CD4-positive, alpha-beta T cell (primary cell): Measurements from ENCODE around the gene STPG2. TPM values are rescaled to one million over a fixed set of nuclear protein-coding genes. Genes with fewer than 3 reads are reported as not detected.

Source experiments
- ATAC-seq: fragments of 200-7000 bp; cut with Tn5 transposase; one replicate; pipeline ENCODE4 v1.10.0; 2022; ENCODE audit warnings: mild to moderate bottlenecking; ENCODE audit not compliant: poor library complexity
- CTCF ChIA-PET: fragments of 350-600 bp; sonication (Branson Sonifier 250); formaldehyde crosslinking; loops from one replicate; lab custom pipeline; 2021; ENCODE audit warnings: antibody characterized with exemption, inconsistent platforms; lab: Charles Lee
- POLR2A ChIA-PET: fragments of 350-600 bp; sonication (Branson Sonifier 250); formaldehyde crosslinking; loops from one replicate; lab custom pipeline; 2021; ENCODE audit warnings: antibody characterized with exemption, inconsistent platforms; lab: Charles Lee
- DNase-seq, 14 experiments: peaks; one replicate each; pipeline ENCODE4 v3.0.0-alpha.2; 2013 to 2020; ENCODE audit warnings: mixed read lengths in 2 of 14
- H3K27ac ChIP-seq, 2 donors: one replicate each; pipeline versions ENCODE4 v1.5.1 to v1.7.0; 2013; ENCODE audit warnings: low read length in 2 of 2, low read depth in 1 of 2, mild to moderate bottlenecking in 1 of 2
- H3K27me3 ChIP-seq, 2 experiments: 1 replicate in 1 of 2; 2 replicates in 1 of 2; pipeline versions ENCODE4 v1.6.1 to v1.7.0; 2013; ENCODE audit warnings: low read length in 2 of 2, control low read depth in 1 of 2, mild to moderate bottlenecking in 1 of 2, moderate library complexity in 1 of 2; ENCODE audit not compliant: insufficient read depth in 2 of 2, control insufficient read depth in 1 of 2
- H3K36me3 ChIP-seq: one replicate; pipeline ENCODE4 v1.6.1; 2013; ENCODE audit warnings: low read length, control low read depth; ENCODE audit not compliant: insufficient read depth
- H3K4me1 ChIP-seq: one replicate; pipeline ENCODE4 v1.6.1; 2013; ENCODE audit warnings: low read length, control low read depth; ENCODE audit not compliant: insufficient read depth
- H3K4me3 ChIP-seq: one replicate; pipeline ENCODE4 v1.5.1; 2013; ENCODE audit warnings: mild to moderate bottlenecking, low read length, moderate library complexity
- H3K9me3 ChIP-seq, 2 experiments: 1 replicate in 1 of 2; 2 replicates in 1 of 2; pipeline versions ENCODE4 v1.6.1 to v1.7.0; 2013; ENCODE audit warnings: low read length in 2 of 2, mild to moderate bottlenecking in 2 of 2, control low read depth in 1 of 2, moderate library complexity in 1 of 2; ENCODE audit not compliant: control insufficient read depth in 1 of 2, insufficient read depth in 1 of 2
- H3K27ac Mint-ChIP-seq: one replicate; pipeline ENCODE4 v1.8.0; 2020; ENCODE audit warnings: mixed read lengths
- H3K27me3 Mint-ChIP-seq: one replicate; pipeline ENCODE4 v1.8.0; 2021; ENCODE audit warnings: mixed read lengths
- H3K36me3 Mint-ChIP-seq: one replicate; pipeline ENCODE4 v1.8.0; 2021; ENCODE audit warnings: low read depth, mixed read lengths
- H3K4me1 Mint-ChIP-seq: one replicate; pipeline ENCODE4 v1.8.0; 2021; ENCODE audit warnings: low read depth, mixed read lengths
- H3K4me3 Mint-ChIP-seq: one replicate; pipeline ENCODE4 v1.8.0; 2020; ENCODE audit warnings: mild to moderate bottlenecking, mixed read lengths
- H3K9me3 Mint-ChIP-seq: one replicate; pipeline ENCODE4 v1.8.0; 2020; ENCODE audit warnings: mixed read lengths
- CTCF ChIP-seq: fragments of 200-600 bp; IDR thresholded peaks from one replicate; pipeline ENCODE4 v1.8.0; 2022; ENCODE audit warnings: antibody characterized with exemption, mild to moderate bottlenecking
- intact Hi-C, 2 experiments: fragments of 100-400 bp; cut with DNase I in 1 of 2; cut with micrococcal nuclease in 1 of 2; formaldehyde crosslinking; loops; one replicate each; pipeline versions ENCODE4 v1.15.1 to v1.9.0; 2023 to 2025; cut with DNase I, micrococcal nuclease
- total RNA-seq, 174 experiments: library from RNA in 2 of 174; stranded (reverse) in 2 of 174; gene quantifications; one replicate each; pipeline ENCODE4 v1.2.3 and lab custom pipeline; 2021 to 2026

The STPG2 gene
- total RNA-seq, 2 experiments from 2014 or later, result 0.22 to 0.28 TPM

- no peaks in the 10 kb centered on the region for H3K4me1 Mint-ChIP-seq
- POLR2A ChIA-PET, result no interaction called here
- DNase-seq (no peak), ATAC-seq (no peak)
- Histone ChIP-seq H3K27me3 (no peaks in the 10 kb centered on the region), H3K4me1 (no peaks in the 10 kb centered on the region), H3K4me3 (no peak overlapping the region), H3K36me3 (no peaks in the 10 kb centered on the region), H3K9me3 (peaks cover 0 to 4% of the 10 kb centered on the region in 2 experiments), H3K27ac (no peak overlapping the region)
- H3K27ac Mint-ChIP-seq, result no peak overlapping the region
- no peaks in the 10 kb centered on the region for H3K36me3 Mint-ChIP-seq
- CTCF ChIA-PET, result no interaction called here
- peaks cover 7% of the 10 kb centered on the region for H3K9me3 Mint-ChIP-seq
- intact Hi-C loops, result no loop called here
- no peak for TF ChIP-seq CTCF
- no peaks in the 10 kb centered on the region for H3K27me3 Mint-ChIP-seq
- H3K4me3 Mint-ChIP-seq, result no peak overlapping the region
Measured at GRCh38 chr4:97513917-97514316, 629.4 kb downstream of the STPG2 start.

Other genes with a start within 250 kb of the STPG2 start
- 10 to 100 TPM; 22.3 to 25.2 TPM for gene RAP1GDS1, start 117.9 kb upstream of the STPG2 start, total RNA-seq